ENCODE measurements around the gene ERCC6L2. TPM values are rescaled to one million over a fixed set of nuclear protein-coding genes. Genes with fewer than 3 reads are reported as not detected.

Gene ERCC6L2
- polyA plus RNA-seq, 5 donors, result 30.3 to 57.2 (median 55.2) TPM

DNA sequence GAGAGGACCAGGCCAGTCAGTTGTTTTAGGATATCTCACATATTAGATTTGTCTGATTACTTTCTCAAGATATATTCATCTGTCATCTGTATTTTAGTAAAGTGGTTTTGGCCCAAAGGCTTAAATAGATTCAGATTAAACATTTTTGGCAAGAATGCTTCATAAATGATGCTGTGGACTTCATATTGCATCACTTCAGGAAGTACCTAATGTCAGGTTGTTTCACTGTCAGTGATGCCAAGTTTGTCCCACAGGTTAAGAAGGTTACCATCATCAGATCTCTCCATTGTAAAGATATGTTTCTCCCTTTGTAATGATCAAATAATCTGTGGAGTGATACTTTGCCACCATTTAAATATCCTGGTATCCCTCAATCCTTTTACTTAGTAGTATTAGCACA, 37.3 kb downstream of the ERCC6L2 start:
- no peak for DNase-seq

DNA sequence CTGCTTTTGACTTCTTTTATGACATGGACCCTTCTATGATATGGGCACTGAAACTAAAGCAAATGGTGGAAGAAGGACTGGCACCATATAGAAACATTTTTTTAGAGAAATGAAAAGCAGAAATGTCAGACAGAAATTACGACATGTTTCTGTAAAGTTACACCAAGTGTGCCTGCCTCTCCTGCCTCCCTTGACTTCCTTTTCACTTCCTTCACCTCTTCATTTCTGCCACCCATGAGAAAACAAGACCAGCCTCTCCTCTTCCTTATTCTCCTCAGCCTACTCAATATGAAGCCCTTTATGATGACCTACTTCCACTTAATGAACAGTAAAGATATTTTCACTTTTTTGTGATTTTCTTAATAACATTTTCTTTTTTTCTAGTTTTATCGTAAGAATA, 44.5 kb downstream of the ERCC6L2 start:
- no peak for DNase-seq

DNA sequence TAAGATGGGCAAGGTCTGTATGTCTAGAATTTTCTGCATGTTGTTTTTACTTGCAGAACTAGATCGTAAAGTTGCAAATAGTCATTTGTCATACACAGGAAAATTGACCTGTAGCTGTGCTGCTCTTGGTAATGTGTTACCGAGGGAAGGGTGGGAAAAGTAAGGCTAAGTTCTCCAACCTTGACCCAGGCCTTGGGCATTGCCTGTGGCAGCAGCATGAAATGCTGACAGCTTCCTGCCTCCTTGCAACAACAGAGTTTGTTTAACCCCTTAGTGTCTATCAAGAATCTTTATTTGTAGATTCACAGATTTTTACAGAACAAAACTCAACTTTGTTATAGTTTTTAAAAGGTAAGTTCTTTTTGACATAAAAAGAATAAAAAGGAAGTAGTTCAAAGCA, 48.3 kb downstream of the ERCC6L2 start:
- no peak for DNase-seq

DNA sequence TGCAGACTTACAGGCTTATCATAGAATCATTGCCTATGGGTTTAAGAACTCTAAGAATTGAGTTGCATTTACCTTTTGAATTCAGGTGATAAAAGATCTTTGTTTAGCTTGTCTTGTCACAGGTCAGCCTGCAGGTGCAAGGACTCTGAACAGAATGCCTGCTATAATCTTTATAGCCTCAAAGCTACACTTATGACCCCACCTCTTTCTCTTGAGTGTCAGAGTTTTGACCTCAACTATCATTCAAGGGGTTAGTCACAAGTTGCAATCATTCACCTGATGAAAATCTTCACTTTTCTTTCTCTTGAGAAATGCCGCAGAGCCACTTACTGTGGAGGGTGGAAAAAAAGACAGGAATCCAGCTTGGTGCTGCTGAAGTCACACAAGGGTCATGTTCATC, 49.5 kb downstream of the ERCC6L2 start:
- no peak for DNase-seq

DNA sequence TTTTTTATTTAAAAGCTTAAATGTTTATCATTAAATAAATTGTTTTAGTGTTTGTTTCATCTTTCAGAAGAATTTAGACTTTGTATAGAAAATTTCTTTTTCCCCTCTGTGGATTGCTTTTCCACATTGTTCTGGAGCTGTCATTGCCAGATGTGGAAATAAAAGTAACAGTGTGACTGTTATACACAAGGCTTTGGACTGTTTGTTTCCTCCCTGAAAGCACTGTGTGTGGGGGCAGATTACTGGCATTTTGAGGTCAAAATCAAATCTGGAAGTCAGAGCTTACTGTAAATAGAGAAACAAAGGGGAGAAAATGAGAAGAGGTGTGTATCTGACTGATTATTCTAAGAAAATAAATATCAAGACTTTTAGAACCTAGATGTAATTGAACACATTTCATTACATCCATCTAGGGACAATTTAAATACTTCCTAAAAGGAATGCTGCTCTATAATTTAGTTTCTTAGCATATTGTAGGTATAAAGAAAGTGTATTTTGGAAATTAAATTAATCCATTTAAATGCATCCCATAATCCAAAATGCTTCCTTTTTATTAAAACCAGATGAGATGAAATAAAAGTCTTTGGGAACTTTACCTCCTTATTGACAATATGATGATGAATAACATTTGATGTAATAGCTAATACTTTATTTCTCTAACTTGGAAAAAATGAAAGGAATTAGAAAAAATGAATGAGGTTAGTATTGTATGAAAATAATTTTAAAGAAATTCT, 51.9 kb downstream of the ERCC6L2 start:
- DNase-seq, result peak; percentile 24 to 31

DNA sequence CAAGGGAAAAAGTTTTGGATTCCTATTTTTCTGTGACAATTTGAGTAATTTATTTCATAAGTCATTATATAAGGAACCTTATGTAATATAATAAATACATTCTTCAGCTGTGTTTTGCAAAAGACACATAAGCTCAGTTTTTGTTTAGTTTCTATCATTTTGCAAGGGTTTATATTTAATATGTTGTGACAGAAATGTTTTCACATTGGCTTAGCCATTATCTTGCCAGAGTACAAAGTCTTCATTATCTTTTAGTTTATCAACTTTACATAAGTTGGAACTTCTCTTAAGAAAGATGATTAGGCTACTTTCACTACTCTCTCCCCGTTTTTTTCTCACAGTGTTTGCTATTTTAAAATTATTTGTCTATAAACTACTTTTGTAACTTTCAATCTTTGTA, 54.8 kb downstream of the ERCC6L2 start:
- DNase-seq, result peak; percentile 27 to 29

DNA sequence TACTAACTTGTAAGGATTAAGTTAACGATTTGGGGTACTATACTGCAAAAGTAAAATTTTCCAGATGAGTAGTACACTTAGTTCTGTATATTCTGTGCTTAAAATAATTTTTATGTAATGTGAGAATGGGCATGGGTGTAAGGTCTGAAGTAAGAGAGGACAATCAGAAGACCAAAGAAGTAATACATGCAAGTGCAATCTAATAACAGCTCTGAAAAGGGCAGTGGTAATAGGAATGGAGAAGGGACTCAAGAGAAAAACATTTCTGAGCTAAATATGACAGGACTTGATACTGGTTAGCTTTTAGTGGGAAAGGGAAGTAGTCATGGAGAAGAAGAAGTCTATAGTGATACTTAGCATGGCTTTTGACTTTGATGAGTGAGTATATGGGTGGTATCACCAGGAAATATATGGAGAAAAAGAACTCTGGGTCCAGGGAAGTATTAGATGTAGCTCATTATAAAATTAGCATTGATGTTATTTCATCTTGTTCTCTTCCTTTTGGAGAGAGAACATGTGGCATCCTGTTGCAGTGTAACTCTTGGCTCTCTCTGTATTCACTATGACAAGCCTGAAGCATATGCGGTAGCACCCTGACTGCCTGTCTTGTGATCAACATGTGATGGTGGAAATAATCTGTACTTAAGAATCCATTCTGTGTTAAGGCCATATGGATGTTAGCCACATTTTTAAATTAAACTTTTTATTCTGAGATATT, 60.5 kb downstream of the ERCC6L2 start:
- no peak for DNase-seq

DNA sequence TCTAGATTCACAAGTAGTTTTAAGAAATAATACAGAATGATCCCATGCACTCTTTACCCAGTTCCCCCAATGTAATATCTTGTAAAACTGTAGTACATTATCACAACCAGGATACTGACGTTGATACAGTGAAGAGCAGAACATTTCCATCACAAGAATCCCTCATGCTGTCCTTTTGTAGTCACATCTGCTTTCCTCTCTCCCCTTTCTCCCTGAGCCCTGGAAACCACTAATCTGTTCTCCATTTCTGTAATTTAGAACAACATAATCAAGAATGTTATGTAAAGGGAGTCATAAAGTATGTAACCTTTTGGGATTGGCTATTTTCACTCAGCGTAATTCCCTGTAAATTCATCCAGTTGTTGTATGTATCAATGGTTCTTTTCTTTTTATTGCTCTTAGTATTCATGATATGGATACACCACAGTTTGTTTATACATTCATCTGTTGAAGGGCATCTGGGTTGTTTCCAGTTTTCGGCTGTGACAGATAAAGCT, 61.1 kb downstream of the ERCC6L2 start:
- DNase-seq, result no peak

DNA sequence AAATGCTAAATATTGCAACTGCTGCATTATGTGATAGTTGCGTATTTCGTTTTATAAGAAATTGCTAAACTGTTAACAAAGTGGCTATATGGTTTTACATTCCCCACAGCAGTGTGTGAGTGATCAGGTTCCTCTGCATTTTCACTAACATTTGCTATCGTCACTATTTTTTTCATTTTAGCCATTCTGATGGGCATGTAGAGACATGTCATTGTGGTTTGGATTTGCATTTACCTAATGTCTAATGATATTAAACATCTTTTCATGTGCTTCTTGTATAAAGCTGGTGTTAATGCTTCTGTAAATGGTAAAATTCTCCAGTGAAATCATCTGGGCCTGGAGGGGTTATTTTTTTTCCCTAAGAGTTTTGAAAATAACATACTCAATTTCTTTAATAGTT, 61.6 kb downstream of the ERCC6L2 start:
- no peak for DNase-seq

DNA sequence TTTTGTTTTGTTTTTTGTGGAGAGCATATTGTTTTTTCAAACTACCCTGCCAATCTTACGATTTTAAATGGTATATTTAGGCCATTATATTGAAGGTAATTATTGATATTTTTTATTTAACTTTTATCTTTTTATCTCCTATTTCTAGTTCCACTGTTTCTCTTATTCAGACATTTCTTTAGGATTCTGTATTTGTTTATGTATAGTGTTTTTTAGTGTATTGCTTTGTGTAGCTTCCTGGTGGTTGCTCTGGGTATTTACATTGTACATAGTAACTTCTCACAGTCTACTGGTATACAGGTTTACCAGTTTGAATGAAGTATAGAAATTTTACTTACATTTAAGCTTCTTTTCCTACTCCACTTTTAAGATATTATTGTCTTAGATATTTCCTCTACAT, 63.2 kb downstream of the ERCC6L2 start:
- DNase-seq, result no peak

DNA sequence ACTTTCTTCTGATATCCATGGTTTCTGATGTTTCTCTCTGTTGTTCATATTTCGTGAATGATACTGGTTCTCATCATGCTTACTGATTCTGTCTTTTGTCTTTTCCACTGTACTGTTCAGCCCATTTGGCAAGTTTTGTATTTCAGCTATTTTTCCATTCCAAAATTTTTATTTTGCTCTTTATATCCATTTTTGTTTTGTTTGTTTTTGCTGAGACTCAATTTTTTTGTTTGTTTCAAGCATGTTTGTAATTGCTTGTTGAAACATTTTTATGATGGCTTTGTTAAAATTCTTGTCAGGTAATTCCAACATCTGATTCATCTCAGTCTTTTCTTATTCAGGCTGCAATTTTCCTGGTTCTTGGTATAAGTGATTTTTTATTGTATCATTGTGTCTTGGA, 64.0 kb downstream of the ERCC6L2 start:
- no peak for DNase-seq

DNA sequence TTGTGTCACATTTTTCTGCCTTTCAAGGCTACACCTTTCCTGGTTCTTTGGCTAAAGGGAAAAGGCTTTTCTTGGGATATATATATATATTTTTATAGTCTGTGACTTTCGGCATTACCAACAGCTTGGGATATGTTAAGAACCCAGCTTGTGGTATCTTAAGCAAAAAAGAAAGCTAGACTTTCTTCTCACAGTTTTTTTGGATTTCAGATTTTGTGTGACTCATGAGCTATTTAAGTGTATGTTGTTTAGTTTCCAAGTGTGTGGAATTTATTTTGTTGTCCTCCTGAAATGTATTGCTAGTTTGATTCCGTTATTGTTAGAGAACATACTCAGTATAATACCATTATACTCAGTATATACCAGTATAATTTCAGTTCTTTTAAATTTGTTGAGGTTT, 64.8 kb downstream of the ERCC6L2 start:
- DNase-seq, result no peak

DNA sequence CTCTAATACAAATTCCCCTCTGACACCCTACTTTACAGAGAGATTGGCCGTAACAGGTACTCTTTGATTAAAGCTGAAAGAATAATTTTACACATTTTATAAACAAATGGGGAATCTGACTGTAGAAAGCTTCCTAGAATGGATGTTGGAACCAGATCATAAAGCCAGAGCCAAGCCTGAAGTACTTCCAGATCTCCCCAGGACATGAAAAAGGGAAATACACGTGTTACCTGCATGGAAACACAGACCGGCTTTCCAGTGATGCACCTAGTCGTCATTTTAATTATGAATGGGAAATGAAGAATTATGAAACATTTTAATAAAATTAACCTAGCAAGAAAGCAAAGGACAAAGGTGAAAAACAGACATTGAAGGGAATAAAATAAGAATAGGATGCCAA, 66.5 kb downstream of the ERCC6L2 start:
- DNase-seq, result no peak

DNA sequence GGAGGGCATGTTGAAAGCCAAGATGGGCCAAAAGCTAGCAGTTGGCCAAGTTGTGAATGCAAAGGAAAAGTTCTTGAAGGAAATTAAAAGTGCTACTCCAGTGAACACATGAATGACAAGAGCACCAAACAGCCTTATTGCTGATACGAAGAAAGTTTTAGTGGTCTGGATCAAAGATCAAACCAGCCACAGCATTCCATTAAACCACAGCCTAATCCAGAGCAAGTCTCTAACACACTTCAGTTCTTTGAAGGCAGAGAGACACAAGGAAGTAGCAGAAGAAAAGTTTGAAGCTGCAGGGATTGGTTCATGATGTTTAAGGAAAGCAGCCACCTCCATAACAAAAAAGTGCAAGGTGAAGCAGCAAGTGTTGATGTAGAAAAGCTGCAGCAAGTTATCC, 71.6 kb downstream of the ERCC6L2 start:
- DNase-seq, result no peak

DNA sequence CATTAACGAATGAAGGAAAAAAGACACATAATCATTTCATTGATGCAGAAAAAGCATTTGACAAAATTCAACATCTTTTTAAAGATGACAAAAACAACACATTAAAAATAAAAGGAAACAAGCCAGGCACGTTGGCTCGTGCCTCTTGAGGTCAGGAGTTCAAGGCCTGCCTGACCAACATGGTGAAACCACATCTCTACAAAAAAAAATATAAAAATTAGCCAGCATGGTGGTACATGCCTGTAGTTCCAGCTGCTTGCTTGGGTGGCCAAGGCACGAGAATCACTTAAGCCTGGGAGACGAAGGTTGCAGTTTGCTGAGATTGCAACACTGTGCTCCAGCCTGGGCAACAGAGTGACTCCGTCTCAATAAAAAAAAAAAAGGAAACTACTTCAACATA, 77.0 kb downstream of the ERCC6L2 start:
- DNase-seq, result no peak

DNA sequence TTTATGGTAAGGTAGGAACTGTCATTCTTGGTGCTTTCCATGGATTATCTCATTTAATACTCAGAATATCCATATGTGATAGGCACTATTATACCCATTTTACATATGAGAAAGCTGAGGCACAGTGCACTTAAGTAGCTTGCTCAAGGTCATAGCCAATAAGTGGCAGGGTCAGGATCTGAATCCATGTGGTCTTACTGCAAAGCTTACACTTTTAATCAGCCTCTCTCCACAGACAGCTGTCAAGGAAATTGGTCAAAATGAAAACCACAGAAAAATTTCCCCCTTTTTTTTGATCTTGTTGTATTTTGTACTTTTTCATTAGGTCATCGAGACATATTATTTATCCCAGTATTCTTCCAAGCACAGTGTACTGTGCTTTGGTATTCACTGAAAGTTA, 78.5 kb downstream of the ERCC6L2 start:
- DNase-seq, result no peak

DNA sequence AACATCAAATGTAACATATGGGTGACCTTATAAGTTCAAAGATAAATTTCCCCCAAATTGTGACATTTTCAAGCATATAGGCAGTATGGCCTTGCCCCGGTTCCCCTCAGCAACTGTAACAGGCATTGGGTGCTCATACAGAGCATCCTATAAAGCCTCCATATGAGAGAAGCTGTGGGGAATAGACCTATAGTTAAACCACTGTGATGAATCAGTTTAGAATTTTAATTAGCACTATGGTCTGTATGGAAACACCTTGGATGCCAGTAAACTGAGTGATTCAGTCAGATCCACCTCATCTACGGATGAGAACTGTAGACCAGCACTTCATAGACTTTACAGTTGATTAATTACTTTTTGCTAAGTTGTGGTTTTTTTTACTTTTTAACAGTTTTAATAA, 79.4 kb downstream of the ERCC6L2 start:
- no peak for DNase-seq

DNA sequence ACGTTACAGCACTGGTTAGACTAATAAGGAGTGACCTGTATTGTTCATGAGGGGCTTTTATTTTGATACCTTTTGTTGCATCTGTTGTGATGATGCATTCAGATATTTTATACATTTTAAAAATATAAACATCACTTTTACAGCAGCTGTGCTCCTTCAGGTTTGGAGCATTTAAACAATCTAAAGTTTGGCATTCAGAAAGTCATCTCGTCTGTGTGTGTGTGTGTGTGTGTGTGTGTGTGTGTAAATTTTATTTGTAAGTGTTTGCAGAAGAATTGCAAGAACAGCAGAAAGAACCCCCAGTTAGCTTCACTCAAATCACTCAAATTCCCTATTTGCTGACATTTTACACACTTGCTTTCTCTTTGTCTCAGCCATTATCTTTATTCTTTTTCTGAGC, 87.4 kb downstream of the ERCC6L2 start:
- DNase-seq, result peak; percentile 60 to 62

DNA sequence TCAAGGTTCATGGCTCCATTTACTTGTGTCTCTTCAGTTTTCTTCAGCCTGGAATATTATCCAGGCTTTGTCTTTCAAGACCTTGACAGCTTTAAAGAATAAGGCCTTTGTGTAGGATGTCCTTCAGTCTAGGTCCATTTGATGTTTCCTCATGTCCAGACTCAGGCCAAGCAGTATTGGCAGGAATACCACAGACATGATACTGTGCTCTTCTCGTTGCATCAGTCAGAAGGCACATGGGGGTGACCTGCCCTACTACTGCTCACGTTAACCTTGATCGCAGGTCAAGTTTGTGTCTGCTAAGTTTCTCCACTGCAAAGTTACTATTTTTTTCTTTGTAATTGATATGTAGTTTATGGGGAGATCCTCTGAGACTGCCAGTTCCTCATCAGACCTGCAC, 88.2 kb downstream of the ERCC6L2 start:
- no peak for DNase-seq

DNA sequence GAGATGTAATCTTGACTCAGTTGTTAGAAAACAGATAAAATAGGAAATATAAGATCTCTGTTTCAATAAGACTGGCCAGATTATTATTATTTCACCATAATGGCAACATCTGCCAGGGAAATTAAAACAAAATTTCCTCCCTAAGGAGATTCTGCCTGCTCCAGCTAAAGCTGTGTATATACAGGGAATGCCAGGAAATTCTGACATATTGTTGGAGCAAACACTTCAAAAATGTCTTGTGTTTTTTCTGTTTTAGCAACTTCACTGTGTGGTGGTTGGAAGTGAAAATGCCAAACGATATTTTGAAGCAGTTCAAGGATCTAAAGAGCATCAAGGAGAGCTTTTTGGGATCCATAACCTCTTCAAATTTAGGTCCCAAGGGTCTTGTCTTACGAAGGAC, 90.8 kb downstream of the ERCC6L2 start:
- DNase-seq, result peak; percentile 67 to 74

DNA sequence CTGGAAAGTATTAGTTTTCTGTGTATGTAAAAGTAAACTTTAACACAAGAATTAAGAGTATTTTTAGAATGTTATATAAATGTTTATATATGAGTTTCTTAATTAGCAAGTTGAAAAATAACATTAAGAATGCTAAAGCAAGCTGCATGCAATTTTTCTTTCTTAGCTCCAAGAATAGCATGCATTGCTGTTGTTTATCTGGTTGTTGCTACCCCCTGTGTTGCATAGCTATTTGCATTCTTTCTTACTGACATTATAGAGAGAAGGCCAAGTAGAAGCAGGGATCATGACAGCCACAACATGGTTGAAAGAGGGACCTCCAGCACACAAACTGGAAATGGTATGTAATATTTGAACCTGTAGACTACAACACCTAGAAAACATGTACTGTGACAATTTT, 94.8 kb downstream of the ERCC6L2 start:
- no peak for DNase-seq

DNA sequence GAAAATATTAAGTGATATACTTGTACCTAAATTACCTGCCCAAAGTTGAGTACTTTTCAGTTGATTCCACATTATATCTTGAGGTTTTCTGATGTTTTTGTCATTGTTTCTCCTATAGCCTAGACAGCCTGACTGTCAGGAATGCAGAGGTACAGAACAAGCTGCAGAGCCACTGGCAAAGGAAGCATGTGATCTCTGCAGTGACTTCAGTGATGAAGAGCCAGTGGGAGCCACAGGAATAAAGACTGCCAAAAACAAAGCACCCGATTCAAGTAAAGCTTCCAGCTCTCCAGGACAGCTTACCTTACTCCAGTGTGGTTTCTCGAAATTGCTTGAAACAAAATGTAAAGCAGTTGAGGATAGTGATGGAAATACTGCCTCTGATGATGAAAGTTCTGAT, 96.3 kb downstream of the ERCC6L2 start:
- DNase-seq, result no peak

DNA sequence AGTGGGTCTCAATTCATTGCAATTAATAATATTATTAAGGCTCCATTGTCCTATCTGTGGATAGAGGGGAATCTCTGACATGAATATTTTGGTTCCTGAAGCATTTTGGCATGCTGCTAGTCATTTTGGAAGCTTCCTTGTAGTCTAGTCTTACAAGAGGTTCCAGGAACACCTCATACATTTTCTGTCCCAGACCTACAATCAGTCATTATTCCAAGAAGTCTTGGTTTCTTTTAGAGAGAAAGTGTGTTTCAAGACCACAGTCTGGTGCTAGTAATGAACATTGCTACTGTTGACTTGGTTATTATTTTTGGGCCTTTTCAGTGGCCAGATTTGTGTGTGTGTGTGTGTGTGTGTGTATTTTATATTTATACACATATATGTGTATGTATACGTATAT, 98.9 kb downstream of the ERCC6L2 start:
- DNase-seq, result no peak

DNA sequence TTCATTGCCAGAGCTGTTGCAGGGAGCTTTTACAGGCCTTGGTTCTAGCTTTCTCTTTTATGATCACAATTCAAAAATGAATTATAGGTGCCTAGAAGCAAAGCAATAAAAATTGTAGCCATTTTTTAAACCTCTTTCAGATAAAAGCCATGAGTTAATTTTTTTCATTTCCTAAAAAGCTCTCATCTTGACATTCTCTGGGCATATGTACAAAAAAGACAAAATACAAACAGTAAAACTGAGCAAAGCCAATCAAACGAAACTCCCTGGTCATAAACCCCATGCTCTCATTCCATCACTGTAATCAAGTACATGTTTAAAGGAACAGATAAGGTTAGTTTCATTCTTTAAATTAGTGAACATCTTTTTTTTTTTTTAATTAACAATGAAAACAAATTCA, 101.9 kb downstream of the ERCC6L2 start:
- no peak for DNase-seq
